Measurements from ENCODE around the gene CRTC1.

GRCh38 chr19:18754501-18754900, 71.0 kb downstream of the CRTC1 start:
- TF ChIP-seq CTCF (IDR thresholded peaks at IDR 0.05): no peak
- TF ChIP-seq POLR2A (IDR thresholded peaks at IDR 0.05): no peak

All from uterus (tissue), 2 donors.